Measurements from ENCODE around the gene PLEKHM3. TPM values are rescaled to one million over a fixed set of nuclear protein-coding genes. Genes with fewer than 3 reads are reported as not detected.

PLEKHM3 gene
- total and polyA plus RNA-seq, 4 donors, result 3.0 to 18.3 (median 5.5) TPM

DNA sequence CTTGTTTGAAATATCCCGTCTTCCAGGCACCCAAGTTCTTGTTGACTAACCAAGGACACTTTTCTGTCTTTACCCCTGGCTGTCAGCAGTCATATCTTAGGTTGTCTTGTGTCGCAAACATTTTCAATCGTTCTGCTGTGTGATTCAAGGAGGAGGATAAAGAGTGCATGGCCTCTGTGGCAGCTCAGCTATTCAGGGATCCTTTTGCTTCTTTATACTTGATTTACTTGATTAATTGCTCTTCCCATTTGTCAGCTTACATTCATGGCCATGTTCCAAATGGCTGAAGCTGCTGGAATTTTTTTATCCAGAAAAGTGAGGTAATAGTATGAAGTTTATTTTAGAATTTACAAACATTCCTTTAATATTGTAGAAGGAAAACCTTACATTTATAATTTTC, 158.3 kb downstream of the PLEKHM3 start:
- WGBS, result 89% methylated on average over 3 of the region's 3 CpGs
- H3K27ac ChIP-seq (ENCODE audit: low read depth in 1 of 2, low read length in 2 of 2), result no peak overlapping the region
- H3K27me3 ChIP-seq (ENCODE audit: control insufficient read depth in 4 of 4, insufficient read depth in 4 of 4, low read length in 3 of 4), result no peaks in the 10 kb centered on the region
- no peaks in the 10 kb centered on the region for H3K36me3 ChIP-seq (ENCODE audit: control insufficient read depth in 4 of 4, insufficient read depth in 3 of 4, low read depth in 1 of 4, low read length in 3 of 4)
- TF ChIP-seq, protein P1, sequence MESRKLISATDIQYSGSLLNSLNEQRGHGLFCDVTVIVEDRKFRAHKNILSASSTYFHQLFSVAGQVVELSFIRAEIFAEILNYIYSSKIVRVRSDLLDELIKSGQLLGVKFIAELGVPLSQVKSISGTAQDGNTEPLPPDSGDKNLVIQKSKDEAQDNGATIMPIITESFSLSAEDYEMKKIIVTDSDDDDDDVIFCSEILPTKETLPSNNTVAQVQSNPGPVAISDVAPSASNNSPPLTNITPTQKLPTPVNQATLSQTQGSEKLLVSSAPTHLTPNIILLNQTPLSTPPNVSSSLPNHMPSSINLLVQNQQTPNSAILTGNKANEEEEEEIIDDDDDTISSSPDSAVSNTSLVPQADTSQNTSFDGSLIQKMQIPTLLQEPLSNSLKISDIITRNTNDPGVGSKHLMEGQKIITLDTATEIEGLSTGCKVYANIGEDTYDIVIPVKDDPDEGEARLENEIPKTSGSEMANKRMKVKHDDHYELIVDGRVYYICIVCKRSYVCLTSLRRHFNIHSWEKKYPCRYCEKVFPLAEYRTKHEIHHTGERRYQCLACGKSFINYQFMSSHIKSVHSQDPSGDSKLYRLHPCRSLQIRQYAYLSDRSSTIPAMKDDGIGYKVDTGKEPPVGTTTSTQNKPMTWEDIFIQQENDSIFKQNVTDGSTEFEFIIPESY (IDR thresholded peaks at IDR 0.05), result no peak
- no peak for TF ChIP-seq EGR1 (IDR thresholded peaks at IDR 0.05; ENCODE audit: low read depth in 2 of 2)
- TF ChIP-seq GABPA (IDR thresholded peaks at IDR 0.05 in 1 of 2, conservative IDR thresholded peaks at IDR 0.05 in 1 of 2), result no peak
- no peak for TF ChIP-seq FOXA2 (IDR thresholded peaks at IDR 0.05)
- TF ChIP-seq, protein P2, sequence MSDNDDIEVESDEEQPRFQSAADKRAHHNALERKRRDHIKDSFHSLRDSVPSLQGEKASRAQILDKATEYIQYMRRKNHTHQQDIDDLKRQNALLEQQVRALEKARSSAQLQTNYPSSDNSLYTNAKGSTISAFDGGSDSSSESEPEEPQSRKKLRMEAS (IDR thresholded peaks at IDR 0.05), result no peak
- no peak for TF ChIP-seq YY1 (IDR thresholded peaks at IDR 0.05)
- TF ChIP-seq HNF4A (conservative IDR thresholded peaks at IDR 0.05), result no peak
- TF ChIP-seq RAD21 (IDR thresholded peaks at IDR 0.05), result no peak
- no peak for TF ChIP-seq HNF4G (IDR thresholded peaks at IDR 0.05)
- no peaks in the 10 kb centered on the region for H3K9me3 ChIP-seq (ENCODE audit: control insufficient read depth in 4 of 4, low read length in 3 of 4)
- peaks cover 5 to 15% (median 7%) of the 10 kb centered on the region in 4 donors for H3K4me1 ChIP-seq (ENCODE audit: control insufficient read depth in 4 of 4, insufficient read depth in 4 of 4, low read length in 3 of 4)
- no peak for DNase-seq (ENCODE audit: low spot score)
- no peak overlapping the region for H3K9ac ChIP-seq (ENCODE audit: low read depth in 1 of 2, low read length in 2 of 2)
- no peak overlapping the region for H3K4me3 ChIP-seq (ENCODE audit: low read depth in 1 of 3, low read length in 3 of 3)

DNA sequence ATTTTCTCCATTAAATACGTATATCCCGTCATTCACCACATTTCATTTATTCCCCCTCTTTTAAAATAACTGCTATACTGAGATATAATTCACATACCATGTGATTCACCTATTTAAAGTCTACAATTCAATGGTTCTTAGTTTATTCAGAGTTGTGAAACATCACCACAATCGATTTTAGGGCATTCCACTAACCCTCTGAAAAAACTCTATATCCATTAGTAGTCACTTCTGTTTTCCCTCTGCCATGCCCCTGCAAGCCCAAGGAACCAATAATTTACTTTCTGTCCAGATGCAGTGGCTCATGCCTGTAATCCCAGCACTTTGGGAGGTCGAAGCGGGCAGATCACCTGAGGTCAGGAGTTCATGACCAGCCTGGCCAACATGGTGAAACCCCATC, 160.1 kb downstream of the PLEKHM3 start:
- DNase-seq (ENCODE audit: low spot score), result no peak
- WGBS, result 59% methylated on average over 5 of the region's 5 CpGs
- no peaks in the 10 kb centered on the region for H3K27me3 ChIP-seq (ENCODE audit: control insufficient read depth in 4 of 4, insufficient read depth in 4 of 4, low read length in 3 of 4)
- peaks cover 10 to 21% (median 13%) of the 10 kb centered on the region in 4 donors for H3K4me1 ChIP-seq (ENCODE audit: control insufficient read depth in 4 of 4, insufficient read depth in 4 of 4, low read length in 3 of 4)
- H3K4me3 ChIP-seq (ENCODE audit: low read depth in 1 of 3, low read length in 3 of 3), result no peak overlapping the region
- no peak overlapping the region for H3K27ac ChIP-seq (ENCODE audit: low read depth in 1 of 2, low read length in 2 of 2)
- TF ChIP-seq, protein P2 (IDR thresholded peaks at IDR 0.05), result no peak
- TF ChIP-seq, protein P3, sequence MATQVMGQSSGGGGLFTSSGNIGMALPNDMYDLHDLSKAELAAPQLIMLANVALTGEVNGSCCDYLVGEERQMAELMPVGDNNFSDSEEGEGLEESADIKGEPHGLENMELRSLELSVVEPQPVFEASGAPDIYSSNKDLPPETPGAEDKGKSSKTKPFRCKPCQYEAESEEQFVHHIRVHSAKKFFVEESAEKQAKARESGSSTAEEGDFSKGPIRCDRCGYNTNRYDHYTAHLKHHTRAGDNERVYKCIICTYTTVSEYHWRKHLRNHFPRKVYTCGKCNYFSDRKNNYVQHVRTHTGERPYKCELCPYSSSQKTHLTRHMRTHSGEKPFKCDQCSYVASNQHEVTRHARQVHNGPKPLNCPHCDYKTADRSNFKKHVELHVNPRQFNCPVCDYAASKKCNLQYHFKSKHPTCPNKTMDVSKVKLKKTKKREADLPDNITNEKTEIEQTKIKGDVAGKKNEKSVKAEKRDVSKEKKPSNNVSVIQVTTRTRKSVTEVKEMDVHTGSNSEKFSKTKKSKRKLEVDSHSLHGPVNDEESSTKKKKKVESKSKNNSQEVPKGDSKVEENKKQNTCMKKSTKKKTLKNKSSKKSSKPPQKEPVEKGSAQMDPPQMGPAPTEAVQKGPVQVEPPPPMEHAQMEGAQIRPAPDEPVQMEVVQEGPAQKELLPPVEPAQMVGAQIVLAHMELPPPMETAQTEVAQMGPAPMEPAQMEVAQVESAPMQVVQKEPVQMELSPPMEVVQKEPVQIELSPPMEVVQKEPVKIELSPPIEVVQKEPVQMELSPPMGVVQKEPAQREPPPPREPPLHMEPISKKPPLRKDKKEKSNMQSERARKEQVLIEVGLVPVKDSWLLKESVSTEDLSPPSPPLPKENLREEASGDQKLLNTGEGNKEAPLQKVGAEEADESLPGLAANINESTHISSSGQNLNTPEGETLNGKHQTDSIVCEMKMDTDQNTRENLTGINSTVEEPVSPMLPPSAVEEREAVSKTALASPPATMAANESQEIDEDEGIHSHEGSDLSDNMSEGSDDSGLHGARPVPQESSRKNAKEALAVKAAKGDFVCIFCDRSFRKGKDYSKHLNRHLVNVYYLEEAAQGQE (IDR thresholded peaks at IDR 0.05), result no peak
- TF ChIP-seq RXRA (IDR thresholded peaks at IDR 0.05), result peak; percentile 68
- peak in 1 of 2 donors; percentile 54 for TF ChIP-seq JUND (IDR thresholded peaks at IDR 0.05)
- TF ChIP-seq NR2F2 (IDR thresholded peaks at IDR 0.05), result no peak
- TF ChIP-seq, protein P4, sequence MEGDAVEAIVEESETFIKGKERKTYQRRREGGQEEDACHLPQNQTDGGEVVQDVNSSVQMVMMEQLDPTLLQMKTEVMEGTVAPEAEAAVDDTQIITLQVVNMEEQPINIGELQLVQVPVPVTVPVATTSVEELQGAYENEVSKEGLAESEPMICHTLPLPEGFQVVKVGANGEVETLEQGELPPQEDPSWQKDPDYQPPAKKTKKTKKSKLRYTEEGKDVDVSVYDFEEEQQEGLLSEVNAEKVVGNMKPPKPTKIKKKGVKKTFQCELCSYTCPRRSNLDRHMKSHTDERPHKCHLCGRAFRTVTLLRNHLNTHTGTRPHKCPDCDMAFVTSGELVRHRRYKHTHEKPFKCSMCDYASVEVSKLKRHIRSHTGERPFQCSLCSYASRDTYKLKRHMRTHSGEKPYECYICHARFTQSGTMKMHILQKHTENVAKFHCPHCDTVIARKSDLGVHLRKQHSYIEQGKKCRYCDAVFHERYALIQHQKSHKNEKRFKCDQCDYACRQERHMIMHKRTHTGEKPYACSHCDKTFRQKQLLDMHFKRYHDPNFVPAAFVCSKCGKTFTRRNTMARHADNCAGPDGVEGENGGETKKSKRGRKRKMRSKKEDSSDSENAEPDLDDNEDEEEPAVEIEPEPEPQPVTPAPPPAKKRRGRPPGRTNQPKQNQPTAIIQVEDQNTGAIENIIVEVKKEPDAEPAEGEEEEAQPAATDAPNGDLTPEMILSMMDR (IDR thresholded peaks at IDR 0.05; ENCODE audit: low read depth, low read length, missing input control), result no peak
- TF ChIP-seq RAD21 (IDR thresholded peaks at IDR 0.05), result peak; percentile 29 to 36
- no peak for TF ChIP-seq GABPA (IDR thresholded peaks at IDR 0.05 in 1 of 2, conservative IDR thresholded peaks at IDR 0.05 in 1 of 2)
- TF ChIP-seq, protein P5, sequence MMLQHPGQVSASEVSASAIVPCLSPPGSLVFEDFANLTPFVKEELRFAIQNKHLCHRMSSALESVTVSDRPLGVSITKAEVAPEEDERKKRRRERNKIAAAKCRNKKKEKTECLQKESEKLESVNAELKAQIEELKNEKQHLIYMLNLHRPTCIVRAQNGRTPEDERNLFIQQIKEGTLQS (IDR thresholded peaks at IDR 0.05), result no peak
- peak in 1 of 2 donors; percentile 55 for TF ChIP-seq HNF4A (conservative IDR thresholded peaks at IDR 0.05)
- TF ChIP-seq EGR1 (IDR thresholded peaks at IDR 0.05; ENCODE audit: low read depth in 2 of 2), result peak in 1 of 2 donors; percentile 22
- TF ChIP-seq SP1 (IDR thresholded peaks at IDR 0.05), result peak; percentile 8
- TF ChIP-seq, protein P1 (IDR thresholded peaks at IDR 0.05), result peak; percentile 48
- TF ChIP-seq FOXA1 (IDR thresholded peaks at IDR 0.05), result peak; percentile 19
- TF ChIP-seq YY1 (IDR thresholded peaks at IDR 0.05), result peak; percentile 60
- TF ChIP-seq HNF4G (IDR thresholded peaks at IDR 0.05), result no peak
- peak; percentile 22 for TF ChIP-seq FOXA2 (IDR thresholded peaks at IDR 0.05)
- TF ChIP-seq TAF1 (conservative IDR thresholded peaks at IDR 0.05), result no peak
- no peak overlapping the region for H3K9ac ChIP-seq (ENCODE audit: low read depth in 1 of 2, low read length in 2 of 2)
- H3K9me3 ChIP-seq (ENCODE audit: control insufficient read depth in 4 of 4, low read length in 3 of 4), result no peaks in the 10 kb centered on the region
- H3K36me3 ChIP-seq (ENCODE audit: control insufficient read depth in 4 of 4, insufficient read depth in 3 of 4, low read depth in 1 of 4, low read length in 3 of 4), result no peaks in the 10 kb centered on the region

Data from liver (tissue), 9 donors.